Lower lobe of right lung (tissue), 2 donors: ENCODE data around the gene GSTP1. TPM values are rescaled to one million over a fixed set of nuclear protein-coding genes. Genes with fewer than 3 reads are reported as not detected.
"Not testable (repeated sequence)": the region's sequence is repeated elsewhere in the genome, so short reads cannot be mapped to it uniquely, and the experiment has no call there.

ENCODE experiments used
- ATAC-seq, 2 donors: fragments of 200-7000 bp; cut with Tn5 transposase; one replicate each; pipeline ENCODE4 v1.9.1; 2020 to 2022; ENCODE audit warnings: mild to moderate bottlenecking in 2 of 2, moderate library complexity in 2 of 2
- DNase-seq: peaks from one replicate; pipeline ENCODE4 v3.0.0-alpha.2; 2020
- H3K27ac ChIP-seq: fragments of 200-600 bp; one replicate; pipeline ENCODE4 v1.8.0; 2022
- H3K27me3 ChIP-seq: fragments of 200-600 bp; one replicate; pipeline ENCODE4 v1.8.0; 2022; ENCODE audit warnings: low read depth
- H3K36me3 ChIP-seq: fragments of 200-600 bp; one replicate; pipeline ENCODE4 v1.8.0; 2022; ENCODE audit warnings: mild to moderate bottlenecking
- H3K4me1 ChIP-seq: fragments of 200-600 bp; one replicate; pipeline ENCODE4 v1.8.0; 2022
- H3K4me3 ChIP-seq: fragments of 200-600 bp; one replicate; pipeline ENCODE4 v1.8.0; 2022; ENCODE audit warnings: mild to moderate bottlenecking
- H3K9me3 ChIP-seq: fragments of 200-600 bp; one replicate; pipeline ENCODE4 v1.8.0; 2022
- CTCF ChIP-seq: fragments of 200-600 bp; IDR thresholded peaks from one replicate; pipeline ENCODE4 v1.8.0; 2022; ENCODE audit warnings: antibody characterized with exemption, mild to moderate bottlenecking
- intact Hi-C: fragments of 100-400 bp; cut with DNase I; formaldehyde crosslinking; loops from one replicate; pipeline ENCODE4 v1.11.0; 2022
- total RNA-seq: library from RNA; stranded (reverse); fragmentation: NEBNext Ultra II Directional; extraction: Animal tissue kit (Norgen Biotek cat#: 25700); gene quantifications from one replicate; pipeline ENCODE4 v1.2.1, GENCODE V29; 2021
- donor health status: DM: no; HTN: yes; CAD: no; lungs with severe emphysema.

GSTP1 gene
- total RNA-seq, 1 donor from 2014 or later: 677 TPM

GRCh38 chr11:67585911-67586310 is 2.3 kb downstream of the GSTP1 start:
- ATAC-seq (no peak), DNase-seq (no peak)
- Histone ChIP-seq H3K4me3 (no peak overlapping the region), H3K36me3 (peaks cover 38% of the 10 kb centered on the region), H3K4me1 (peaks cover 22% of the 10 kb centered on the region), H3K27ac (no peak overlapping the region), H3K9me3 (no peaks in the 10 kb centered on the region), H3K27me3 (no peaks in the 10 kb centered on the region)
- no peak for TF ChIP-seq CTCF
- intact Hi-C loops: no loop called here

GRCh38 chr11:67586568-67587250 is 3.1 kb downstream of the GSTP1 start:
- DNase-seq: no peak
- H3K27me3 ChIP-seq: no peaks in the 10 kb centered on the region
- H3K4me1 ChIP-seq: peaks cover 21% of the 10 kb centered on the region
- intact Hi-C loops: no loop called here
- no peak overlapping the region for H3K27ac ChIP-seq
- TF ChIP-seq CTCF: no peak
- H3K9me3 ChIP-seq: no peaks in the 10 kb centered on the region
- H3K4me3 ChIP-seq: no peak overlapping the region
- ATAC-seq: no peak
- peaks cover 38% of the 10 kb centered on the region for H3K36me3 ChIP-seq

- Histone ChIP-seq H3K4me1 (peaks cover 10% of the 10 kb centered on the region), H3K4me3 (no peak overlapping the region), H3K27ac (no peak overlapping the region), H3K27me3 (no peaks in the 10 kb centered on the region), H3K9me3 (no peaks in the 10 kb centered on the region), H3K36me3 (peaks cover 38% of the 10 kb centered on the region)
- DNase-seq (no peak), ATAC-seq (no peak)
- TF ChIP-seq CTCF: no peak
- intact Hi-C loops: no loop called here
Measured at GRCh38 chr11:67588136-67588503, 4.5 kb downstream of the GSTP1 start.

GRCh38 chr11:67588899-67589415 is 5.3 kb downstream of the GSTP1 start:
- H3K4me3 ChIP-seq, H3K27me3 ChIP-seq, ATAC-seq, intact Hi-C loops, H3K9me3 ChIP-seq, H3K27ac ChIP-seq, DNase-seq: not testable (repeated sequence)
- Histone ChIP-seq H3K36me3 (peaks cover 38% of the 10 kb centered on the region), H3K4me1 (peaks cover 10% of the 10 kb centered on the region)

- H3K4me3 ChIP-seq: no peak overlapping the region
- H3K36me3 ChIP-seq: peaks cover 6% of the 10 kb centered on the region
- no peak for ATAC-seq
- no peak overlapping the region for H3K27ac ChIP-seq
- H3K9me3 ChIP-seq: no peaks in the 10 kb centered on the region
- H3K27me3 ChIP-seq: no peaks in the 10 kb centered on the region
- no peak for TF ChIP-seq CTCF
- no peak for DNase-seq
- intact Hi-C loops: no loop called here
- H3K4me1 ChIP-seq: no peaks in the 10 kb centered on the region
Measured at GRCh38 chr11:67592880-67593564, 9.4 kb downstream of the GSTP1 start.

- ATAC-seq (no peak), DNase-seq (no peak)
- Histone ChIP-seq H3K27me3 (no peaks in the 10 kb centered on the region), H3K36me3 (peaks cover 1% of the 10 kb centered on the region), H3K9me3 (no peaks in the 10 kb centered on the region), H3K4me1 (no peaks in the 10 kb centered on the region), H3K27ac (no peak overlapping the region), H3K4me3 (no peak overlapping the region)
- intact Hi-C loops: no loop called here
- TF ChIP-seq CTCF: no peak
Measured at GRCh38 chr11:67593565-67593905, 9.9 kb downstream of the GSTP1 start.
